RKO (cell line): ENCODE measurements around the gene COL13A1.
A peak's percentile ranks its signal among the peaks of the same experiment; 100 is the strongest.

Experiments
- DNase-seq: peaks from one replicate; pipeline ENCODE4 v3.0.0-alpha.2; 2016; ENCODE audit warnings: low spot score

The COL13A1 gene

GRCh38 chr10:69791812-69792211 lies 9.9 kb upstream of the COL13A1 start:
- DNase-seq = no peak

- no peak for DNase-seq
Observed at GRCh38 chr10:69792341-69792740, 9.4 kb upstream of the COL13A1 start.

- no peak for DNase-seq
Observed at GRCh38 chr10:69794673-69795072, 7.0 kb upstream of the COL13A1 start.

GRCh38 chr10:69795242-69795934 lies 6.3 kb upstream of the COL13A1 start:
- DNase-seq = no peak

GRCh38 chr10:69797959-69798358 lies 3.7 kb upstream of the COL13A1 start:
- DNase-seq = no peak

GRCh38 chr10:69800109-69800508 lies 1.6 kb upstream of the COL13A1 start:
- peak; percentile 54 for DNase-seq

GRCh38 chr10:69800665-69801064 lies 1.0 kb upstream of the COL13A1 start:
- DNase-seq = no peak

GRCh38 chr10:69801094-69801433 lies 642 bp upstream of the COL13A1 start:
- peak; percentile 60 for DNase-seq

GRCh38 chr10:69802424-69803161 lies 887 bp downstream of the COL13A1 start:
- no peak for DNase-seq

- DNase-seq = no peak
Observed at GRCh38 chr10:69803809-69804208, 2.1 kb downstream of the COL13A1 start.

GRCh38 chr10:69804775-69805174 lies 3.1 kb downstream of the COL13A1 start:
- DNase-seq = no peak

- peak; percentile 67 for DNase-seq
Observed at GRCh38 chr10:69807122-69807521, 5.4 kb downstream of the COL13A1 start.

GRCh38 chr10:69807696-69808095 lies 6.0 kb downstream of the COL13A1 start:
- DNase-seq = no peak

GRCh38 chr10:69809318-69809717 lies 7.6 kb downstream of the COL13A1 start:
- no peak for DNase-seq

- no peak for DNase-seq
Observed at GRCh38 chr10:69810097-69810496, 8.4 kb downstream of the COL13A1 start.

- DNase-seq = no peak
Observed at GRCh38 chr10:69810675-69811397, 9.1 kb downstream of the COL13A1 start.

- DNase-seq = no peak
Observed at GRCh38 chr10:69813632-69814031, 11.9 kb downstream of the COL13A1 start.

GRCh38 chr10:69814251-69814650 lies 12.5 kb downstream of the COL13A1 start:
- DNase-seq = no peak

- no peak for DNase-seq
Observed at GRCh38 chr10:69815104-69815503, 13.4 kb downstream of the COL13A1 start.

GRCh38 chr10:69816521-69816920 lies 14.8 kb downstream of the COL13A1 start:
- DNase-seq = no peak

- no peak for DNase-seq
Observed at GRCh38 chr10:69817078-69817581, 15.4 kb downstream of the COL13A1 start.

GRCh38 chr10:69818676-69819239 lies 17.1 kb downstream of the COL13A1 start:
- no peak for DNase-seq
